Measurements from ENCODE around the gene BMP2K.

BMP2K gene

DNA sequence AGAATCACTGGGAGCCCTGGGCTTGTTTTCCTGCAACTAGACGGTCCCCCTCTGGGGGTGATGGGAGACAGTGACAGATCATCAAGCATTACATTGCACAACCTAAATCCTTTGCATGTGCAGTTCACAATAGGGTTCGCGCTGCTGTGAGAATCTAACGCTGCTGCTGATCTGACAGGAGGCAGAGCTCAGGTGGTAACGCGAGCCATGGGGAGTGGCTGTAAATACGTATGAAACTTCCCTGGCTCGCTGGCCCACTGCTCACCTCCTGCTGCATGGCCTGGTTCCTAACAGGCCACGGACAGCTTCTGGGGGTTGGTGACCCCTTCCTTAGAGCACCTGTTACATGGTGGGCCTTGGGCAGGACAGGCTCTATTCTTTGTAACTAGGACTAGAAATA lies 152.7 kb downstream of the BMP2K start:
- Histone ChIP-seq H3K4me2 (ENCODE audit: low read length) (no peak overlapping the region), H3K4me3 (ENCODE audit: low read length) (no peak overlapping the region), H3K27ac (ENCODE audit: low read depth, low read length) (no peak overlapping the region), H3K4me1 (ENCODE audit: control insufficient read depth, low read length) (no peaks in the 10 kb centered on the region), H3K36me3 (ENCODE audit: control insufficient read depth, low read length) (peaks cover 44% of the 10 kb centered on the region), H3F3A (ENCODE audit: control insufficient read depth, insufficient read depth) (no peaks in the 10 kb centered on the region), H3K27me3 (ENCODE audit: control insufficient read depth, low read length) (no peaks in the 10 kb centered on the region), H3K9me2 (replicated peaks; ENCODE audit: control insufficient read depth, low read length) (no peaks in the 10 kb centered on the region), H4K20me1 (ENCODE audit: control insufficient read depth, insufficient read depth, low read depth, low read length) (no peaks in the 10 kb centered on the region), H3K79me2 (ENCODE audit: control insufficient read depth, low read length) (no peaks in the 10 kb centered on the region), H3K9me3 (ENCODE audit: control insufficient read depth, insufficient read depth, low read length) (no peaks in the 10 kb centered on the region)
- TF ChIP-seq EZH2phosphoT487 (IDR thresholded peaks at IDR 0.05; ENCODE audit: borderline replicate concordance, low read length) = no peak
- TF ChIP-seq, protein P1, sequence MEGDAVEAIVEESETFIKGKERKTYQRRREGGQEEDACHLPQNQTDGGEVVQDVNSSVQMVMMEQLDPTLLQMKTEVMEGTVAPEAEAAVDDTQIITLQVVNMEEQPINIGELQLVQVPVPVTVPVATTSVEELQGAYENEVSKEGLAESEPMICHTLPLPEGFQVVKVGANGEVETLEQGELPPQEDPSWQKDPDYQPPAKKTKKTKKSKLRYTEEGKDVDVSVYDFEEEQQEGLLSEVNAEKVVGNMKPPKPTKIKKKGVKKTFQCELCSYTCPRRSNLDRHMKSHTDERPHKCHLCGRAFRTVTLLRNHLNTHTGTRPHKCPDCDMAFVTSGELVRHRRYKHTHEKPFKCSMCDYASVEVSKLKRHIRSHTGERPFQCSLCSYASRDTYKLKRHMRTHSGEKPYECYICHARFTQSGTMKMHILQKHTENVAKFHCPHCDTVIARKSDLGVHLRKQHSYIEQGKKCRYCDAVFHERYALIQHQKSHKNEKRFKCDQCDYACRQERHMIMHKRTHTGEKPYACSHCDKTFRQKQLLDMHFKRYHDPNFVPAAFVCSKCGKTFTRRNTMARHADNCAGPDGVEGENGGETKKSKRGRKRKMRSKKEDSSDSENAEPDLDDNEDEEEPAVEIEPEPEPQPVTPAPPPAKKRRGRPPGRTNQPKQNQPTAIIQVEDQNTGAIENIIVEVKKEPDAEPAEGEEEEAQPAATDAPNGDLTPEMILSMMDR (IDR thresholded peaks at IDR 0.05; ENCODE audit: low read depth, low read length, poor library complexity, severe bottlenecking) = no peak

DNA sequence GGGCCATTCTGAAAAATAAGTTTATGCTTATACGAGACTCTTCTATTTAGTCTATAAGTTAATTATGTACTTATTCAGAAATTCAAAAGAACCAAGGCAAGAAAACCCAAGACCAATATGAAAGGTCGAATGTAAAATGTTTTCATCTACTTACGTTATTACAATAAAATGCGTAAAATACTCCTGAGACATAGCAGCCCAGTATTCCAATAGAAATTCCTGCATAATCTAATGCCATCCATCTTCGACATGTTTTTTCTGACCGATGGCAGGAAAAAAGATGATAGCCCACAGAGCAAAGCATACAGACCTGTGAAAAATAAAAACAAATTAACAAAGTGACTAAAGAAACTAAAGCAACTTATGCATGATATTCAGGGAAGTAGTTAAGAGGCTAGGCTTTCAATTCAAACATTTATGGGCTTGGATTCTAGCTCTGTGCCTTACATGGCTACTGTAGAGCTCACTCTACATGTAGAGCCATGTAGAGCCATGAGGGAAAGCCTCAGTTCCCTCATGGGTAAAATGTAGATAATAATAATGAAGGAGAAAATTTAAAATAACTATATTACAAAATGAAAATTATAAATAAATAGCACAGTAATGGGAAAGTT lies 154.0 kb downstream of the BMP2K start:
- H3K27me3 ChIP-seq (ENCODE audit: control insufficient read depth, low read length) = no peaks in the 10 kb centered on the region
- H3K79me2 ChIP-seq (ENCODE audit: control insufficient read depth, low read length) = no peaks in the 10 kb centered on the region
- H4K20me1 ChIP-seq (ENCODE audit: control insufficient read depth, insufficient read depth, low read depth, low read length) = no peaks in the 10 kb centered on the region
- no peak for TF ChIP-seq EZH2phosphoT487 (IDR thresholded peaks at IDR 0.05; ENCODE audit: borderline replicate concordance, low read length)
- TF ChIP-seq, protein P1 (IDR thresholded peaks at IDR 0.05; ENCODE audit: low read depth, low read length, poor library complexity, severe bottlenecking) = no peak
- H3K36me3 ChIP-seq (ENCODE audit: control insufficient read depth, low read length) = peaks cover 32% of the 10 kb centered on the region
- no peak overlapping the region for H3K27ac ChIP-seq (ENCODE audit: low read depth, low read length)
- H3F3A ChIP-seq (ENCODE audit: control insufficient read depth, insufficient read depth) = no peaks in the 10 kb centered on the region
- H3K4me1 ChIP-seq (ENCODE audit: control insufficient read depth, low read length) = no peaks in the 10 kb centered on the region
- no peak overlapping the region for H3K4me2 ChIP-seq (ENCODE audit: low read length)
- no peaks in the 10 kb centered on the region for H3K9me3 ChIP-seq (ENCODE audit: control insufficient read depth, insufficient read depth, low read length)
- H3K4me3 ChIP-seq (ENCODE audit: low read length) = no peak overlapping the region
- no peaks in the 10 kb centered on the region for H3K9me2 ChIP-seq (replicated peaks; ENCODE audit: control insufficient read depth, low read length)

DNA sequence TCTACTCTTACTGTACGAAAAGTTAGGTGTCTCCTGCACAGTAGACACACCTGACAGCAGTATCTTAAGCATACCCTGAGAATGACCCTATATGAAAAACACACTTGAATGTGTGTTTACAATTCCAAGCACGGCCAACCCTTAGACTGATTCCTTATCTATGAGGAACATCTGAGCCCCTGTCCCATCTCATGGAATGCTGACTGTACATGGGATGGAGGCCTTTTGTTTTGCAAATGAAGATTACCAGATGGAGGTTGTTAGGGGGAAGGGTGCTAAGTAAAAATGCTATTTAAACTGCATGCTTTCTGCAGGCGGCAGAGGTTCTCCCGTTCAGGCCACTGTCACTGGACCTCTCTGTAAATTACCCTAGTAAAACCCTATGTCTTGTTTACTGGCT lies 160.8 kb downstream of the BMP2K start:
- Histone ChIP-seq H3K27me3 (ENCODE audit: control insufficient read depth, low read length) (no peaks in the 10 kb centered on the region), H3K9me3 (ENCODE audit: control insufficient read depth, insufficient read depth, low read length) (no peaks in the 10 kb centered on the region), H4K20me1 (ENCODE audit: control insufficient read depth, insufficient read depth, low read depth, low read length) (no peaks in the 10 kb centered on the region), H3F3A (ENCODE audit: control insufficient read depth, insufficient read depth) (no peaks in the 10 kb centered on the region), H3K4me1 (ENCODE audit: control insufficient read depth, low read length) (peaks cover 23% of the 10 kb centered on the region), H3K4me2 (ENCODE audit: low read length) (no peak overlapping the region; the same call in 1 of the 2 replicates), H3K9me2 (replicated peaks; ENCODE audit: control insufficient read depth, low read length) (no peaks in the 10 kb centered on the region), H3K79me2 (ENCODE audit: control insufficient read depth, low read length) (peaks cover 24% of the 10 kb centered on the region), H3K36me3 (ENCODE audit: control insufficient read depth, low read length) (peaks cover 6% of the 10 kb centered on the region; the same call in 1 of the 2 replicates), H3K4me3 (ENCODE audit: low read length) (no peak overlapping the region), H3K27ac (ENCODE audit: low read depth, low read length) (no peak overlapping the region)
- TF ChIP-seq EZH2phosphoT487 (IDR thresholded peaks at IDR 0.05; ENCODE audit: borderline replicate concordance, low read length) = no peak
- TF ChIP-seq, protein P1 (IDR thresholded peaks at IDR 0.05; ENCODE audit: low read depth, low read length, poor library complexity, severe bottlenecking) = no peak

Measured in DOHH2 (cell line).